ENCODE data around the gene ARAF.
"Not testable (repeated sequence)": the region's sequence is repeated elsewhere in the genome, so short reads cannot be mapped to it uniquely, and the experiment has no call there.

Gene ARAF

DNA sequence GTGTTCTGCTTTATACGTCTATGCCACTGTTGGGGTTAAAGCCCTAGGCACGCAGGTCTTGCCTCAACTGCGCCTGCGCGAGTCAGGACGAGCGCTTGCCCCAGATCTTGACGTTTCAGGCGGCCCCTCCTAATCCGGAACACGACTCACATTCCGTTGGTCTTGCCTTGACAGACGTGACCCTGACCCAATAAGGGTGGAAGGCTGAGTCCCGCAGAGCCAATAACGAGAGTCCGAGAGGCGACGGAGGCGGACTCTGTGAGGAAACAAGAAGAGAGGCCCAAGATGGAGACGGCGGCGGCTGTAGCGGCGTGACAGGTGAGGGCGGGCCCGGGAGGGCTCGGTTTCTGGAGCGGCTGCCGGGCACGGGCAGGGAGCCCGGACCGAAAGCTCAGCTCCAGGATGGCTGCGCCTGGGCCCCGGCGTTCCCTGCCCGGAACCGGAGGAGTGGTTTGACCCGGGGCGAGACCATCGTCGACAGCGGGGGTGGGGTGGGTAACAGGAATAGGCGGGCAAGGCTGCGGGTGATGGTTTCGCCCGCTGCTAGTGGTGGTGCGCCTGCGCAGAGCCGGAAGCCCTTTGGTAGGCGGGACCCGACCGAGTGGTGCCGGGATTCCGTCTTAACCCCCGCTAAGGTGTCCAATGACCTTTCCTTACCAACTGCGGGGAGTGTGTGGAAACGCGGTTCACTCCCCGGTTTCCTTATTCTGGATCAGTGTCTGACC, at the start of gene ARAF:
ARAF (plus strand) TSS at position 272 of the 725 bp plus-strand sequence. CDS start 1,763 bp downstream, outside the sequence.
- DNase-seq (ENCODE audit: low read depth in 2 of 2) = peak; percentile 84 to 90

DNA sequence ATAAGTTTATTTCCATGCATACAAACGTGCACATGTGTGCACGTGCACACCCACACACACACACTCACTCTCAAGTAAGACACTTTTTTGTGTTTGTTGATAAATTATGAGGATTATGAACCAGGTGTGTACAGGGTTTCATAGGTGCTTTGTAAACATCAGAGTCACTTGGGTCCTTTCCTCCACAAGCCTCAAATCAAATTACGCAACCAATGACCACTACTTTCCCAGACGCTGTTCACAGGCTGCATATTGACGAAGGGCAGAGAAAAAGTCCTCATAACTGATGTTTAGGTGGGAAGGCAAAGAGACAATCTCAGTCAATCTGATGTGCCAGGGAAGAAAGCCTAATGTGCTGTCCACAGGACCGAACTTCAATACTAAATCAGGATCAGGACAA, 48.6 kb upstream of the ARAF start:
- not testable (repeated sequence) for DNase-seq (ENCODE audit: low read depth in 2 of 2)

DNA sequence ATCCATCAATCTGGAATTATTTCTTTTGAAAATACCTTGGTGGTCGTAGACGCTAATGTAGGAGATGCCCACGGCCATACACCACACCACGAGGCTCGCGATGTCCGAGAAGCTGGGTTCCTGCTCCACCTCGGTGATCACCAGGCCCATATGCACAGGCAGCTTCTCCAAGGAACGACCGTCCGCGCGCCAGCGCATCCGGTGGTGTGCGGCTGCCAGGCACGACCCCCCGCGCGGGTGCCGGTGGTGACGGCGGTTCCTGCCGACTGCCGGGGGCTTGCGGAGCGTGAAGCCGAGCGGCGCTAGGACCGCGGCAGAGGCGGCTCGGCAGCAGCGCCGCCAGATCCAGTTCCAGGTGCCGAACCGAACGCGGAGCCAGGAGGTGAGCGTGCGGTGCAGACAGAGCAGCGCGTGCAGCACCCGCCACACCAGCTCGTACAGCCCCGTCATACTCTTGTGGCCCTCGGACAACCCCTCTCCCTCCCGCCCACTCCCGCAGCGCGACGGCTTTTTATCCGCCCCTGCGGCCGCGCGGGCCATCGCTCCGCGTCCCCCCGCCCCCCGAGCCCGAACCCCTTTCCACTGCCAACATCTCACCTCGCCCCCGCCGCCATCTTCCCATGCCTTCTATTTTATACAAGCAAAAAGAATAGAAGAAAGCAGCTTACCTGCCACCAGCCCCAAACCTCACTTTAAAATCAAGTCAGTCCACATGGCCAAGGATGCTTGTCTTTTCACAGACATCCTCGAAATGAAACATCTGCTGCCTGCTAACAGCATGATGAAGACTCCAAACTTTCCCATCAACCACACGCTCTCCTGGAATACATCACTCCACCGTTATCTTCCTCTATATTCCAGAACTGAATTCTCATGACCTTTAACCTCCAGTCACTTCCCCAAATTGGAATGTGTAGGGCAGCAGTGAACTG, 47.7 kb upstream of the ARAF start:
- DNase-seq (ENCODE audit: low read depth in 2 of 2) = not testable (repeated sequence)

DNA sequence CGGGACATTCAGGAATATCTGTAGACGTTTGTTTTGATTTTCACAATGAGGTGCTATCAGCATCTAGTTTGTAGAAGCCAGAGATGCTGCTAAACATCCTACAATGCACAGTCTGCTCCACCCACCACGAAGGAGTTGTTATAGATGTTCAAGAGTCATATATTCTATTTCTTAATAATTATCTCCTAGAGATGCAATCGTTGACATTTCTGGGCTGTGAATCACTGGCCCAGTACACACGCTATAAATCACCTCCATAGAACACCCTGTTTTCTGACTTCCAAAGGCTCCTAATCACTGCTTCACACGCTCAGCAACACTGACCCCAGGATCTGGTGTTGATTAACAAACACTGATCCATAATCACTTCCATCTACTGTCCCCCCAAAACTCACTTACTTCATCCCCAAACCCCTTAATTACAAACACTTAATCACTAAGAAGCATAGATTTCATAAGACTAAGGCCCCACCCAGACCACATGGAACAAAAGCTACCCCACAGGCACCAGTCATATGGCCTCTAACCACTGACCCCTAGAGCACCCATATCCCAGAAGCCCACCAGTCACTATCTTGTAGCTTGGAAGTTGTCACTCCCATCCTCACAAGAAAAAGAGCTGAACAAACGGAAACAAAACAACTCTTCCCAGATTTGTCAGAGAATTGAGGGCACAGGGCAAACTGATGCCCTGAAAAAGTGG, 46.3 kb upstream of the ARAF start:
- DNase-seq (ENCODE audit: low read depth in 2 of 2) = no peak

DNA sequence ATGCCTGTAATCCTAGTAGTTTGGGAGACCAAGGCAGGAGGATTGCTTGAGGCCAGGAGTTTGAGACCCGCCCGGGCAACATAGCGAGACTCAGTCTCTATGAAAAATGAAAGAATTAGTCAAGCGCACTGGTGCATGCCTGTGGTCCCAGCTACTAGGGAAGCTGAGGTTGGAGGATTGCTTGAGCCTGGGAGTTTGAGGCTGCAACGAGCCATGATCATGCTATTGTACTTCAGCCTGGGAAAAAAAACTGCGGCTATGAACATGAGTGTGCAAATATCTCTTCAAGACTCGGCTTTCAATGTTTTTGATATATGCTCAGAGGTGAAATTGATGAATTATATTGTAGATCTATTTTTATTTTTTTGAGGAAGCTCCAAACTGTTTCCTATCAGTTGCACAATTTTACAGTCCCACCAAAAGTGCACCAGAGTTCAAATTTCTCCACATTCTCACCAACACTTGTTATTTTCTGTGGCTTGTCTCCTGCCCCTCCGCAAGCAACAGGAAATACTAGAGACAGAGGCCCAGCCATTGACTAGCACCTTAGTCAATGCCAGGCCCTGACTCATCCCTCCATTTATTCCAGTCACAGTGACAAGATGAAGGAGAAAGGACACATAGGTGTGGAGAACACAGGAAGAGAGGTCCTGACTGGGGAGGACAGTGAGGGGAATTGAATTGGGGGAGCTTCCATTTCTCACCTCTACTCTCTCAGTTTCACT, 44.9 kb upstream of the ARAF start:
- DNase-seq (ENCODE audit: low read depth in 2 of 2) = no peak

DNA sequence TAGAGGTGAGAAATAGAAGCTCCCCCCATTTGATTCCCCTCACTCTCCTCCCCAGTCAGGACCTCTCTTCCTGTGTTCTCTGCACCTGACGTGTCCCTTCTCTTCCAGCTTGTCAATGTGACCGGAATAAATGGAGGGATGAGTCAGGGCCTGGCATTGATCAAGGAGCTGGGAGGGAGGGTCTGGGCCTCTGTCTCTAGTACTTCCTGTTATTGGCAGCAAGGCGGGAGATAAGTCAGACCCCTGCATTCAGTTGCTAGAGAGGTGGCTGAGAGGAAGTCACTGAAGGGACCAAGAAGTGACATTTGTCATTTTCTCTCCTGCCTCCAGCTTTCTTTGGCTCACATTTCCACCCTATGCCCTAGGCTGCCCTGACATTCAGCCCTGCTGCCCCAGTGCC, 42.9 kb upstream of the ARAF start:
- DNase-seq (ENCODE audit: low read depth in 2 of 2) = no peak

DNA sequence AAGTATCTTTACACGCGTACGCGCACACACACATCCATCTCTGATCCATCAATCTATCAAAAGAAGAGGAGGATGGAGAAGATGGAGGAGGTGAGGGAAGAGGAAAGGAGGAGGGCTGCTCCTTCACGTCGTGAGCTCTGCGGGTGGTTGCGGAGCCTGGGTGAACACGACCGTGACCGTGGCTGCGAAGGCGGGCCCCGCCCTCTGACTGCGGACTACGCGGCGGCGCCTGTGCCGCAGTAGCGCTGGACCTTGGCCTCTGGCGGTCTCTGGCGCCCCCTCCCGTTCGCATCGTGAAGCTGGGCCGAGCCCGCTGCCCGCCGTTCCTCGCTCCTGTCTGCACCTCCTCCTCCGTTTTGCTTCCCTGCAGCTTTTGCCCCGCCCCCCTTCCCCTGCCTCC, 37.7 kb upstream of the ARAF start:
- DNase-seq (ENCODE audit: low read depth in 2 of 2) = peak; percentile 72 to 74

DNA sequence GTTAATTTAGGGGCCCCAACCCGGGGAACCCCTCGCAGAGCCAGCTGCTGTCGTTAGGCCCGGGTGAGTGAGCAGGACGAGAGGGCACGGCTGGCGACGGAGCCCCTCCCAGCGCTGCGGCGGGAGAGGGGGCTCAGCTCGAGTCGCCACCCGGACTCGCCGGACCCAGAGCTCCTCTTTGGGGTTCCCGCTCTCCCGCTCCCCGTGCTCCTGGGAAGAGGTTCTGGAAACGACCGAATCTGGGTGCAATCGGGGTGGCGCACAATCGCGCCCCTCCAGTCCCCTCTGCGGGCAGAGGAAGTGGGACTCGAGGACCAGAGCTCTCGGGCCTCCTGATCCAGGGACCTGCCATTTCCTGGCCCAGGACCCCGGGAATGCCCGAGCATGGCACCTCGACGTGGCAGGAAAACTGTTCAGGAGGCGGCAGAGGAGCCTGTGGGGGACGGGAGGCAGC, 37.3 kb upstream of the ARAF start:
- DNase-seq (ENCODE audit: low read depth in 2 of 2) = no peak

DNA sequence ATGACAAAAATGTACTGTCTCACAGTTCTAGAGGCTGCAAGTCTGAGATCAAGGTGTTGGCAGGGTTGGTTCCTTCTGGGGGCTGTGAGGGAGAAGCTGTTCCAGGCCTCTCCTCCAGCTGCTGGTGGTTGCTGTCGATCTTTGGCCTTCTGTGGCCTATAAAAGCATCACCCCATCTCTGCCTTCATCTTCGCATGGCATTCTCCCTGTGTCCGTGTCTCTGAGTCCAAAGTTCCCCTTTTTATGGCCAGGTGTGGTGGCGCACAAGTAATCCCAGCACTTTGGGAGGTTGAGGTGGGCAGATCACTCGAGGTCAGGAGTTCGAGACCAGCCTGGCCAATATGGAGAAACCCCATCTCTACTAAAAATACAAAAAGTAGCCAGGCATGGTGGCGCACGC, 31.5 kb upstream of the ARAF start:
- DNase-seq (ENCODE audit: low read depth in 2 of 2) = no peak

DNA sequence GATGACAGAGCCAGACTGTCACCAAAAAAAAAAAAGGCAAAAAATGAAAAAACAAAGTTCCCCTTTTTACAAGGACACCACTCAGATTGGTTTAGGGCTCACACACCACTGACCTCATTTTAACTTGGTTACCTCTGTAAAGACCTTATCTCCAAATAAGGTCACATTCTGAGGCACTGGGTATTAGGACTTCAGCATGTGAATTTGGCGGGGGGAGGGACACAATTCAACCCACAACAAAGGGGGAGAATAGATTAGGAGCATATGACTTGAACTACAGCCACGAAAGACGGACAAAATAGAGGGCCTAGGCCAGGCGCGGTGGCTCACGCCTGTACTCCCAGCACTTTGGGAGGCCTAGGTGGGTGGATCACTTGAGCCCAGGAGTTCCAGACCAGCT, 31.0 kb upstream of the ARAF start:
- no peak for DNase-seq (ENCODE audit: low read depth in 2 of 2)

DNA sequence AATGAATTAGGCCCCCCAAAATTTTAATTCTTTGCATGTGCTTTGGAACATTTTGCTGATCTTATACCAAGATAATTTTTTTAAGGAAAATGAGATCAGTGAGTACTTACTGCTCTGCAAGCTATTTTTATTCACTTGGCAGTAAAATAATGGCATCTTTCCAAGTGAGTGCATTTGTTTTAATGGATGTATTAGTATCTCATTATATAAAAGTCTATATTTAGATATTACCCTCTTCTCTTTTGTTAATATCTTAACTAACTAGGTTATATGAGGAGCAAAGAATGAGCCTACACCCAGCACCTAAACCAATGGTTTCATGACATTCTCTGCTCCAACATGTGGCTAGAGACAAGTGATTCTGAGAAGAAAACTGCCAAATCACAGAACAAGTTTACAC, 21.1 kb upstream of the ARAF start:
- DNase-seq (ENCODE audit: low read depth in 2 of 2) = no peak

DNA sequence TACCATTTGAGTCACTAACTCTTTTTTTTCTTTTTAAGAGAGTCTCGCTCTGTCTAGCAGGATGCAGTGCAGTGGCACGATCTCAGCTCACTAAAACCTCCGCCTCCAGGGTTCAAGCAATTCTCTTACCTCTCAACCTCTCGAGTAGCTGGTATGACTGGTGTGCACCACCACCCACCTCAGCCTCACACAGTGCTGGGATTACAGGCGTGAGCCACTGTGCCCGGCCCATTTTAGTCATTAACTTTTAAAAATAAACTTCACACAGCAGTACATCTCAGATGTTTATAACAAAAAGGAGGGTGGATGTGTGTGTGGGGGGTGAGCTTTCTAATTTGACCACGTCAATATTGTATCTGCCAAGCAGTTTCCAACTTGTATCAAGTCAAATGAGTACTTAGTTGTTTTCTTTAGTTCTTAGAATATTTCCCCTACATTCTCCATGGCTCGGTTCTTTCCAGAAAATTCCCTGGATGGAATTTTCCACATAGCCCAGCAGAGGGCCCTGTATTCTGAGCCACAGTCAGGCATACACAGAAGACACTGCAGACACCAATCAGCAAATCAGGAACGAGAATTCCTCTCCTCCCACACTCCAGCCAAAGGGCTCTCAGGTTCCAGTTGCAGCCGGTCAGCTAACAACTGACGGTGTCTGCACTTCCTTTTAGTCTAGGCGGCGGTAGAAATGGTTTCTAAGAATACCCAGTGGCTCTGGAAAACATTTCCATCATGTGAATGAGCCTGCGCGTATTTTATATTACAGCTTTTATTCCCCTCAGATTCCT, 20.1 kb upstream of the ARAF start:
- no peak for DNase-seq (ENCODE audit: low read depth in 2 of 2)

DNA sequence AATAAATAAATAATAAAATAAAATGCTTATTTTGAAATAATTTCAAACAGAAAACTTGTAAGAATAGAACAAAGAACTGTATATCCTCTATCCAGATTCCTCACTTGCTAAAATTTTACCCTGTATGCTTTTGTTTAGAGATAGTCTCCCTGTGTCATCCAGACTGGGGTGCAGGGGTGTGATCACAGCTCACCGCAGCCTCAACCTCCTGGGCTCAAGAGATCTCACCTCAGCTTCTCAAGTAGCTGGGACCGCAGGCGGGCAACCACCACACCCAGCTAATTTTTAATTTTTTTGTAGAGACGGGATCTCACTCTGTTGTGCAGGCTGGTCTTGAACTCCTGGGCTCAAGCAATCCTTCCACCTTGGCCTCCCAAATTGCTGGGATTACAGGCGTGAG, 17.5 kb upstream of the ARAF start:
- no peak for DNase-seq (ENCODE audit: low read depth in 2 of 2)

DNA sequence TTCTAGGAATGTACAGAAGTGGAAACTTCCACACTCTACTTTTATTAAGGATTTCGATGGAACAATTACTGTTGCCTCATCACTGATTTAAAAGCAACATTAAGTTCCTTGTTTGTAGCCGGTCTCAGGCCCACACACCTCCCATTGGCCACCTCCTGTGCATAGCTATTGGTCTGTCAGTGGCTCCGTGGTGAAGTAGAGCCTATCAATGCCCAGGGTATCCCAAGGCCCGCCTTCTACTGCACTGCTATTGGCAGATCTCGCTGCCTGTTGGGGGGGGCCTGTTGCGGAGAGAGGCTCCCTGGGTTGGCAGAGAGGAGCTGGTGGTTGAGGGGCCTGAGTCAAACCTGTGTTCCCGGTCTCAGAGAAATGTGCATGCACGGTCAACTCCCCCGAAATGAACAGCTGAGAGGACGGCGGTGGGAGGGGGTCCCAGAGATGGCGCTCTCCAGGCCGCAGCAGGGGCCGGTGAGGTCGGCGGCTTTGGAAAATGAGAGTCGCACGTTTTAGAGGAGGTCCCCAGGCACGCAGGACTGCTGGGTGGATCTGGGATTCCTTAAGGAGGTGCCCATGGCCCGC, 4.9 kb upstream of the ARAF start:
- peak; percentile 55 to 65 for DNase-seq (ENCODE audit: low read depth in 2 of 2)

DNA sequence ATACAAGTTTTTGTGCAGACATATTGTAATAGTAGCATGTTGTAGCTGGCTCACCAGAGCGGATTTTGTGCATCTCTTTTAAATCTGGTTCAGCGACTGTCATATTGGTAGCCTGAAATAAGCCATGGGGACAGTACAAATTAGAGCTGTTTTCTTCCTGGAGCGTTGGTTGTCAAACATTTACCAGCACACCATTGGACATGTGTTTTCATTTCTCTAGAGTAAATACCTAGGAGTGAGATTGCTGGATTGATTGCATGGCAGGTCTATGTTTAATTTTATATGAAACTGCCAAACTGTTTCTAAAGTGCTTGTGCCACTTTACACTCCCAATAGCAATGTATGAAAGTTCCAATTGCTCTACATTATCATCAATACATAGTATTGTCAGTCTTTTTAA, 2.6 kb upstream of the ARAF start:
- DNase-seq (ENCODE audit: low read depth in 2 of 2) = no peak

DNA sequence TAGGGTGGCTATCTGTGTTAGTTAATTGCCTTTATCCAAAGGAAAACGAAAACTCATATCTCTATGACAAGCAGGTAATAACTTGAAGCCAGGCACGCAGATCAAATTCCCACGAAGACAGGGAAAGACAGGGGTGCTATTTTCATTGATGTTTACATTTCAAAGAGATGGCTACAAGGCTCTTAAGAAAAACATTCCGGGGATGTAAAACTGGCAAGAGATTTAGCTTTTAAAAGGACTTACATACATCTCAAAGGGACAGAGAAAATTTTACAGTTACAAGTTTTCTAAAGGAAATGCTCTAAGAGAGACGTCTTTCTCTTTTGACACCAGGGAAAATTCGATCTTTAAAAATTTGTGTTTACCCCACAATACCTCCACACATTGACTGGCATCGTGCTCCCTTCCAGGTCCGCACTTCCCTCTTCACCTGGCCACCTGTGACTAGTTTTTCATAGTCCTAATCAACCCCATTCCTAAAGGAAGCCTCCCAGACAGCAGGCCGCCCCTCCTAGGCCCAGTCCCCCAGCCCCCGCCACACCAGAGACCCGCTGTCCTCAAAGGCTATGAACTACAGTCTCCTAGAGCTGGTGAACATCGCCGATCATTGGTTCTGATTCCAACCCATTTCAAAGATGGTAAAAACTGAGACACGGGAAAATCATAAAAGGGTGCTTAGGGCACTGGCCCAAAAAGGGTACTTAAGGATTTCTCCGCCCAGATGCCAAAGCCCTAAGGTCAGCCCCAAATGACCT, 649 bp upstream of the ARAF start:
- no peak for DNase-seq (ENCODE audit: low read depth in 2 of 2)

DNA sequence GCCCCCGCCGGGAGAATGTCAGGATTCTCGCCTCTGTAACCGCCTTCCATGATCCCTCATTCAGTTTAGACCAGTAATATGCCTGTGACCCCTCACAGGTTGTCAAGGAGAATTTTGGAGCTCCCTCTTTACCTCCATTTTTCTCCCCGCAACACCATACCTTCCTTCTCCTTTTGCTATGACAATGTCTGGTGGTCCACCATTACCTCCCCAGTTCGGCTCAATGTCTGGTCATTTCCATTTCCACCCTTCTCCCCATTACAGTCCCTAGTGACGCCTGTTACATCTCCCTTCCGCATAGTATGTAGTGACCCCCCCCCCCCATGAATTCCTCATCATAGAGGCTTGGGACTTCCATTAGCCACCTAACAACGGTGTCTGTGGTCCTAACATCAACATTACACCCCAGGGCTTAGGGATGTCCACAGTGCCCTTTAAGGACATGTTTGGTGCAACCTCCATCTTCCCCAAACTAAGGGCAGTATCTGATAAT, 700 bp downstream of the ARAF start:
- no peak for DNase-seq (ENCODE audit: low read depth in 2 of 2)

DNA sequence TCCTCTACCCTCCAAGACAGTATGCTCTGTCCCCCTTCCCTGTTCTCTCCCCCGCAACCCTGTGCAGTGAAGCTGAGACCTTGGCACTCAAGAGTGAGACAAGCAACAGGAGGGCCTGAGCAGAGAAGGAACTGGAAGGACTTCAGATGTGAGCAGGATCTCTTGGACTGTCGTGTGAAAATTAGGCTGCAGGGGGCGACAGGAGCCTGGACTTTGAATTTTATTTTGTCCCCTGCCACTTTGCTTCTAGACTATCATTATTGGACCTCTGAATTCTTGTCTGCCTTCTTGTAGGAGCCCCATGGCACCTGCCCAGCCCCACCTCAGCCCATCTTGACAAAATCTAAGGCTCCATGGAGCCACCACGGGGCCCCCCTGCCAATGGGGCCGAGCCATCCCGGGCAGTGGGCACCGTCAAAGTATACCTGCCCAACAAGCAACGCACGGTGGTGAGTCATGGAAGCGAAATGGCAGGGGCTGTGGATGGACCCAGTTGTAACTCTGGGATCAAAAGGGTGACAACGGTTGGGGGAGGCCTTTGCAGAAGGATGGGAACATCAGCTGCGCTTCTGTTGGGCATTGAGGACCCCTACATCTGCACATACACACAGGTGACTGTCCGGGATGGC, 1.7 kb downstream of the ARAF start:
- peak in 1 of 2 donors; percentile 10 for DNase-seq (ENCODE audit: low read depth in 2 of 2)

DNA sequence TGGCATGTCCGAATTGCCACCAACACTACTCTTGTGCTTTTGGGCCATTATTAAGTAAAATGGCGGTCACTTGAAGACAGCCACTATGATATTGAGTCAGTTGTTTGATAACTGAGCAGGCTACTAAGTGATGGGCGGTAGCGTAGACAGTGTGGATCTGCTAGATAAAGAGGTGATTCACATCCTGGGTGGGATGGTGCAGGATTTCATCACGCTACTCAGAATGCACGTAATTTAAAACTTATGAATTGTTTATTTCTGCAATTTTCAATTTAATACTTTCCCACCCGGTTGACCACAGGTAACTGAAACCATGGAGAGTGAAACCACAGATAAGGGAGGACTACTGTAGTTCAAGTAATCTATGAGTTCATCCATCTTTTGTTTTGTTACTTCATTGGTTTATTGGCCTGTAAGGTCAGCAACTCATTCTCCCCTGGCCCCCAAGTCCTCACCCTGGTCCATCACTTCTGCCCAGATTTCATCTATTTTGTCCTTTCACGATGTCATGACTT, 2.9 kb downstream of the ARAF start:
- no peak for DNase-seq (ENCODE audit: low read depth in 2 of 2)
